ENCODE results near the gene ATP6V1F.

The ATP6V1F gene

GRCh38 chr7:128915271-128915819 lies 52.7 kb downstream of the ATP6V1F start:
- DNase-seq (ENCODE audit: low read depth in 2 of 3, low spot score in 1 of 3): no peak

Data from stimulated activated CD4-positive, alpha-beta T cell treated with anti-CD3 and anti-CD28 coated beads, Interleukin-12 subunit alpha, Interleukin-12 subunit beta, amount 100 ng/mL, for 48 hours (primary cell).